Endothelial cell of umbilical vein (primary cell): Measurements from ENCODE around the gene SLC46A2. TPM values are rescaled to one million over a fixed set of nuclear protein-coding genes. Genes with fewer than 3 reads are reported as not detected.

ENCODE experiments used
- BruUV-seq: library from RNA; stranded (reverse); fragments of 400-500 nt; replicated peaks from 2 replicates; lab custom pipeline; 2021; lab: Mats Ljungman, UMichigan
- CTCF ChIA-PET: fragments of 300-600, 350-600 bp; sonication (Branson Sonifier 250); formaldehyde crosslinking; loops from one replicate; lab custom pipeline; 2021; ENCODE audit warnings: antibody characterized with exemption, inconsistent platforms; lab: Charles Lee
- POLR2A ChIA-PET: fragments of 300-600, 350-600 bp; sonication (Branson Sonifier 250); formaldehyde crosslinking; loops from one replicate; lab custom pipeline; 2021; ENCODE audit warnings: antibody characterized with exemption, inconsistent platforms; lab: Charles Lee
- DNase-seq: peaks from one replicate; pipeline ENCODE4 v3.0.0-alpha.2; 2011; ENCODE audit warnings: low read depth, low spot score
- FAIRE-seq: peaks from 2 replicates; lab custom pipeline; 2011; peaks lifted over from hg19 to GRCh38; lab: Jason Lieb, UNC
- H2AFZ ChIP-seq: 2 replicates; pipeline ENCODE4 v1.6.0; 2012; ENCODE audit warnings: low read depth, low read length, control low read depth, inconsistent platforms
- H3K27ac ChIP-seq: 2 replicates; pipeline ENCODE4 v1.5.1; 2011; ENCODE audit warnings: low read depth, mild to moderate bottlenecking, control low read depth, low read length, moderate library complexity; ENCODE audit not compliant: insufficient read depth
- H3K27me3 ChIP-seq, 2 experiments: 2 replicates each; pipeline versions ENCODE4 v1.6.0 to v1.6.1; 2011; ENCODE audit warnings: low read length in 2 of 2, mixed read lengths in 1 of 2; ENCODE audit not compliant: control insufficient read depth in 2 of 2, insufficient read depth in 2 of 2
- H3K36me3 ChIP-seq, 2 experiments: 2 replicates in 1 of 2; 3 replicates in 1 of 2; pipeline ENCODE4 v1.5.1; 2011; ENCODE audit warnings: low read length in 2 of 2, mild to moderate bottlenecking in 1 of 2, moderate library complexity in 1 of 2; ENCODE audit not compliant: control insufficient read depth in 2 of 2, insufficient read depth in 2 of 2; ENCODE audit errors: extremely low read depth in 1 of 2
- H3K4me1 ChIP-seq: 3 replicates; pipeline ENCODE4 v1.5.1; 2011; ENCODE audit warnings: mild to moderate bottlenecking, low read length; ENCODE audit not compliant: control insufficient read depth, insufficient read depth; ENCODE audit errors: extremely low read depth
- H3K4me2 ChIP-seq: 2 replicates; pipeline ENCODE4 v1.6.1; 2011; ENCODE audit warnings: low read length, control low read depth, mixed read lengths; ENCODE audit not compliant: insufficient read depth
- H3K4me3 ChIP-seq, 3 experiments: fragments of 200-600 bp in 1 of 3; sonication (generic), shearing (Covaris generic) in 1 of 3; replicated peaks in 1 of 3; 2 replicates each; pipeline ENCODE4 v1.5.1; 2011 to 2016; ENCODE audit warnings: control low read depth in 3 of 3, low read length in 3 of 3, mild to moderate bottlenecking in 2 of 3, inconsistent platforms in 1 of 3, low read depth in 1 of 3, moderate library complexity in 1 of 3; ENCODE audit not compliant: insufficient read depth in 1 of 3
- H3K79me2 ChIP-seq: 2 replicates; pipeline ENCODE4 v1.6.0; 2012; ENCODE audit warnings: low read length, inconsistent platforms; ENCODE audit not compliant: control insufficient read depth, insufficient read depth
- H3K9ac ChIP-seq: replicated peaks from 2 replicates; pipeline ENCODE3; 2011; ENCODE audit warnings: low read length, control low read depth; ENCODE audit not compliant: insufficient read depth; ENCODE audit errors: extremely low read depth
- H3K9me1 ChIP-seq: replicated peaks from 3 replicates; pipeline ENCODE4 v1.6.0; 2011; ENCODE audit warnings: mild to moderate bottlenecking, low read length; ENCODE audit not compliant: control insufficient read depth, insufficient read depth; ENCODE audit errors: extremely low read depth
- H3K9me3 ChIP-seq: replicated peaks from 2 replicates; pipeline ENCODE4 v1.5.1; 2012; ENCODE audit warnings: low read length, inconsistent platforms; ENCODE audit not compliant: control insufficient read depth, insufficient read depth
- H4K20me1 ChIP-seq: replicated peaks from 2 replicates; pipeline ENCODE3; 2011; ENCODE audit warnings: mild to moderate bottlenecking, low read length; ENCODE audit not compliant: control insufficient read depth, insufficient read depth; ENCODE audit errors: extremely low read depth
- EZH2 ChIP-seq: IDR thresholded peaks from 2 replicates; pipeline ENCODE4 v1.6.1; 2012; ENCODE audit warnings: borderline replicate concordance, low read depth, mild to moderate bottlenecking, moderate library complexity, low read length, inconsistent platforms; ENCODE audit not compliant: severe bottlenecking
- FOS ChIP-seq: IDR thresholded peaks from 2 replicates; pipeline ENCODE4 v1.6.1; 2011; ENCODE audit warnings: mild to moderate bottlenecking, low read length, moderate library complexity, borderline replicate concordance; ENCODE audit not compliant: insufficient read depth
- JUN ChIP-seq: IDR thresholded peaks from 2 replicates; pipeline ENCODE4 v1.6.1; 2011; ENCODE audit warnings: borderline replicate concordance, low read depth; ENCODE audit not compliant: insufficient read length, insufficient read depth
- MYC ChIP-seq: IDR thresholded peaks from one replicate; pipeline ENCODE4 v1.6.1; 2011; ENCODE audit warnings: mild to moderate bottlenecking, low read depth, low read length
- POLR2A ChIP-seq: IDR thresholded peaks from 2 replicates; pipeline ENCODE4 v1.6.1; 2012; ENCODE audit warnings: low read depth, mild to moderate bottlenecking, control low read depth, low read length
- POLR2AphosphoS5 ChIP-seq: IDR thresholded peaks from 2 replicates; pipeline ENCODE4 v1.6.1; 2012; ENCODE audit warnings: low read depth, mild to moderate bottlenecking, control low read depth, low read length, moderate library complexity; ENCODE audit not compliant: insufficient read depth
- dilution Hi-C: fragments of 300-500 bp; cut with MboI; formaldehyde crosslinking; loops from one replicate; pipeline ENCODE4 v1.15.0; 2019; ENCODE audit warnings: low sequenced_read_pairs; ENCODE audit not compliant: extremely low pct_ligation_motif_present
- intact Hi-C: fragments of 100-400 bp; cut with micrococcal nuclease; formaldehyde crosslinking; loops from one replicate; pipeline ENCODE4 v1.10.0; 2022
- polyA plus RNA-seq, 4 experiments: library from polyadenylated mRNA; depleted of rRNA in 3 of 4; stranded (reverse) in 3 of 4; unstranded in 1 of 4; fragments of >200 nt; gene quantifications; 2 replicates each; pipeline versions ENCODE4 v1.2.1 to v1.2.3, GENCODE V29; 2011 to 2012; ENCODE audit warnings: missing spikeins in 1 of 4
- total RNA-seq: library from RNA; stranded (reverse); gene quantifications from 2 replicates; pipeline ENCODE4 v1.2.3, GENCODE V29; 2021
- TF ChIP-seq, protein P1 (sequence below), 2 donors: IDR thresholded peaks; 1 replicate in 1 of 2; 2 replicates in 1 of 2; pipeline ENCODE4 v1.5.1; 2011; ENCODE audit warnings: low read length in 2 of 2, mild to moderate bottlenecking in 2 of 2, moderate library complexity in 2 of 2, control low read depth in 1 of 2, inconsistent platforms in 1 of 2, low read depth in 1 of 2; ENCODE audit not compliant: insufficient read depth in 1 of 2; ENCODE audit errors: extremely low read depth in 1 of 2
- TF ChIP-seq, protein P2 (sequence below): IDR thresholded peaks from 2 replicates; pipeline ENCODE4 v1.6.1; 2011; ENCODE audit not compliant: insufficient read depth, insufficient read length

Gene SLC46A2
- total and polyA plus RNA-seq, 2 donors (not counting 3 experiments of a cell fraction or from before 2014, with no cell fraction given): not detected

- Histone ChIP-seq H3K79me2 (no peaks in the 10 kb centered on the region), H3K27me3 (no peaks in the 10 kb centered on the region), H3K4me2 (no peak overlapping the region), H3K9ac (no peak overlapping the region), H3K9me3 (no peaks in the 10 kb centered on the region), H3K4me1 (no peaks in the 10 kb centered on the region), H3K27ac (no peak overlapping the region), H2AFZ (no peak overlapping the region), H3K9me1 (no peaks in the 10 kb centered on the region), H4K20me1 (no peaks in the 10 kb centered on the region), H3K36me3 (no peaks in the 10 kb centered on the region), H3K4me3 (no peak overlapping the region)
- intact Hi-C loops (loop anchor here (5.0 kb wide), 1 partner anchor 271 kb away; no protein-coding TSS in a partner anchor), dilution Hi-C loops (no loop called here)
- DNase-seq (no peak), FAIRE-seq (no peak)
- no peak for TF ChIP-seq POLR2A
- no peak for TF ChIP-seq JUN
- TF ChIP-seq MYC: no peak
- TF ChIP-seq, protein P1, sequence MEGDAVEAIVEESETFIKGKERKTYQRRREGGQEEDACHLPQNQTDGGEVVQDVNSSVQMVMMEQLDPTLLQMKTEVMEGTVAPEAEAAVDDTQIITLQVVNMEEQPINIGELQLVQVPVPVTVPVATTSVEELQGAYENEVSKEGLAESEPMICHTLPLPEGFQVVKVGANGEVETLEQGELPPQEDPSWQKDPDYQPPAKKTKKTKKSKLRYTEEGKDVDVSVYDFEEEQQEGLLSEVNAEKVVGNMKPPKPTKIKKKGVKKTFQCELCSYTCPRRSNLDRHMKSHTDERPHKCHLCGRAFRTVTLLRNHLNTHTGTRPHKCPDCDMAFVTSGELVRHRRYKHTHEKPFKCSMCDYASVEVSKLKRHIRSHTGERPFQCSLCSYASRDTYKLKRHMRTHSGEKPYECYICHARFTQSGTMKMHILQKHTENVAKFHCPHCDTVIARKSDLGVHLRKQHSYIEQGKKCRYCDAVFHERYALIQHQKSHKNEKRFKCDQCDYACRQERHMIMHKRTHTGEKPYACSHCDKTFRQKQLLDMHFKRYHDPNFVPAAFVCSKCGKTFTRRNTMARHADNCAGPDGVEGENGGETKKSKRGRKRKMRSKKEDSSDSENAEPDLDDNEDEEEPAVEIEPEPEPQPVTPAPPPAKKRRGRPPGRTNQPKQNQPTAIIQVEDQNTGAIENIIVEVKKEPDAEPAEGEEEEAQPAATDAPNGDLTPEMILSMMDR (IDR thresholded peaks at IDR 0.05; ENCODE audit: extremely low read depth in 1 of 2, insufficient read depth in 1 of 2, low read depth in 1 of 2, low read length in 2 of 2): no peak
- TF ChIP-seq POLR2AphosphoS5: no peak
- no peak for TF ChIP-seq FOS
- TF ChIP-seq, protein P2, sequence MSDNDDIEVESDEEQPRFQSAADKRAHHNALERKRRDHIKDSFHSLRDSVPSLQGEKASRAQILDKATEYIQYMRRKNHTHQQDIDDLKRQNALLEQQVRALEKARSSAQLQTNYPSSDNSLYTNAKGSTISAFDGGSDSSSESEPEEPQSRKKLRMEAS: no peak
- TF ChIP-seq EZH2: no peak
- POLR2A ChIA-PET: no interaction called here
- BruUV-seq: no TSS peak
- CTCF ChIA-PET: interaction anchor here (6.5 kb wide), 1 partner anchor 63 kb away, joined by 263 read pairs; no protein-coding TSS in a partner anchor
Measured at GRCh38 chr9:112841261-112841660, 49.4 kb downstream of the SLC46A2 start.
